VCaP (cell line): ENCODE data around the gene EFEMP1.

ENCODE experiments used
- H3K27ac ChIP-seq: fragments of 450-650 bp; 2 replicates; pipeline ENCODE4 v1.5.1; 2017
- CTCF ChIP-seq: fragments of 450-650 bp; conservative IDR thresholded peaks from 2 replicates; pipeline ENCODE4 v1.5.1; 2017; ENCODE audit warnings: mild to moderate bottlenecking, moderate library complexity

The EFEMP1 gene

DNA sequence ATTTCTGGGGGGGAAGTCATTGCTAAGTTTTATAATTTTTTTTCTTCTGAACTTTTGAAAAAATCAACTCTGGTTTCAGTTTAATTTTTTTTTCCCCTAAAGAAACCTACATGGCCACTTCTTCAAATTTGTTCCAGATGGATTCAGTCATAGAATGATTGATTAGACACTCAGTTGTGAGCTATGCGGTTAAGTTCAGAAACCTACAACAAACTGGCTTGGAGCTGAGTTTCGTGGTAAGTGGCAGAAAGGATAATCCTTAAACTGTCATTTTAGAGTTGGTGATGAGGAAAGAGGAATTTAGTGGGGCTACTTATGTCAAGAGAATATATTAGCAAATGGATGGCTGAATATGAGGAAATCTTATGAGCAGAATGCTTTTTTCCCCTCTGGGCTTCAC is 23.7 kb downstream of the EFEMP1 start:
- no peak overlapping the region for H3K27ac ChIP-seq
- no peak for TF ChIP-seq CTCF

DNA sequence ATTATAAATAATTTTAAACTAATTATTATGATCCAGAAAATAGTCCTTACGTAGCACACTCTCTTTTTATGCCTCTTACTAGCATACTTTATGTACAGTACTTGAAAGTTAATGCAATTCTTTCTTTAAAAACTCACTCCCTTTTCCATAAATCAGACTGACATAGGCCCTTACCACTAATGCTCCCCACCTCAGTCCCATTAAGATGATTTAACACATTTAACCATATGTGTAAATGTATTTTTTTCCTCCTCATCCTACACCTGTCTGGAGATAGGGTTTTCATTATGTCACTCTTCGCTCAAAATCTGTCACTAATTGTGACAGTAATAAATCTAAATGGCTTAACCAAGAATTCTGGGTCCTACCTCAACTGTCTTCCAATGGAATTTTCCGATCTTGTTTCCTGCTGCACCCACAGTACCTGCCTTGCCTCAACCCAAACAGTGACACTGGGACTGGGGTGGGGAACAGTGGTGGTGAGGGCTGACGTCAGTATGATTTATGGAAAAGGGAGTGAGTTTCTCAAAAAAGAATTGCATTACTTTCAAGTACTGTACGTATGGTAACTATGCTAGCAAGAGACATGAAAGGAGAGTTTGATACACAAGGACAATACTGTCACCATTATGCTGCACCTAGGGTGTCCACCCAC is 25.1 kb downstream of the EFEMP1 start:
- H3K27ac ChIP-seq = no peak overlapping the region
- TF ChIP-seq CTCF = no peak

- no peak for TF ChIP-seq CTCF
- H3K27ac ChIP-seq = no peak overlapping the region
Observed at GRCh38 chr2:55896633-55897032, 26.9 kb downstream of the EFEMP1 start.

- no peak overlapping the region for H3K27ac ChIP-seq
- no peak for TF ChIP-seq CTCF
Observed at GRCh38 chr2:55894720-55895119, 28.9 kb downstream of the EFEMP1 start.

- no peak for TF ChIP-seq CTCF
- no peak overlapping the region for H3K27ac ChIP-seq
Observed at GRCh38 chr2:55891671-55892094, 31.9 kb downstream of the EFEMP1 start.

GRCh38 chr2:55888936-55889335 is 34.6 kb downstream of the EFEMP1 start:
- H3K27ac ChIP-seq = no peak overlapping the region
- no peak for TF ChIP-seq CTCF

- H3K27ac ChIP-seq = no peak overlapping the region
- TF ChIP-seq CTCF = no peak
Observed at GRCh38 chr2:55887901-55888624, 35.5 kb downstream of the EFEMP1 start.
